ENCODE results near the gene PKP1.

Gene PKP1

GRCh38 chr1:201381130-201381529 is 97.8 kb downstream of the PKP1 start:
- Histone ChIP-seq H3K9ac (no peak overlapping the region), H3K4me3 (IDR thresholded peaks at IDR 0.05; ENCODE audit: insufficient read depth, low read depth, low read length) (no peak overlapping the region), H3K27ac (no peak overlapping the region)

More at GRCh38 chr1:201381130-201381529, 97.8 kb downstream of the PKP1 start:
- H3K27me3 ChIP-seq (ENCODE audit: insufficient read depth, low read depth) = peaks cover 33% of the 10 kb centered on the region
- TF ChIP-seq, protein P1, sequence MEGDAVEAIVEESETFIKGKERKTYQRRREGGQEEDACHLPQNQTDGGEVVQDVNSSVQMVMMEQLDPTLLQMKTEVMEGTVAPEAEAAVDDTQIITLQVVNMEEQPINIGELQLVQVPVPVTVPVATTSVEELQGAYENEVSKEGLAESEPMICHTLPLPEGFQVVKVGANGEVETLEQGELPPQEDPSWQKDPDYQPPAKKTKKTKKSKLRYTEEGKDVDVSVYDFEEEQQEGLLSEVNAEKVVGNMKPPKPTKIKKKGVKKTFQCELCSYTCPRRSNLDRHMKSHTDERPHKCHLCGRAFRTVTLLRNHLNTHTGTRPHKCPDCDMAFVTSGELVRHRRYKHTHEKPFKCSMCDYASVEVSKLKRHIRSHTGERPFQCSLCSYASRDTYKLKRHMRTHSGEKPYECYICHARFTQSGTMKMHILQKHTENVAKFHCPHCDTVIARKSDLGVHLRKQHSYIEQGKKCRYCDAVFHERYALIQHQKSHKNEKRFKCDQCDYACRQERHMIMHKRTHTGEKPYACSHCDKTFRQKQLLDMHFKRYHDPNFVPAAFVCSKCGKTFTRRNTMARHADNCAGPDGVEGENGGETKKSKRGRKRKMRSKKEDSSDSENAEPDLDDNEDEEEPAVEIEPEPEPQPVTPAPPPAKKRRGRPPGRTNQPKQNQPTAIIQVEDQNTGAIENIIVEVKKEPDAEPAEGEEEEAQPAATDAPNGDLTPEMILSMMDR (conservative IDR thresholded peaks at IDR 0.05; ENCODE audit: low read depth, low read length) = no peak
- H3K79me2 ChIP-seq (ENCODE audit: insufficient read depth, low read depth) = no peaks in the 10 kb centered on the region
- H3K4me1 ChIP-seq (ENCODE audit: low read depth, poor library complexity, severe bottlenecking) = no peaks in the 10 kb centered on the region
- no peaks in the 10 kb centered on the region for H4K20me1 ChIP-seq (ENCODE audit: insufficient read depth)
- H3K36me3 ChIP-seq (ENCODE audit: insufficient read depth) = no peaks in the 10 kb centered on the region
- no peak overlapping the region for H3K4me2 ChIP-seq
- no peak overlapping the region for H2AFZ ChIP-seq (ENCODE audit: low read depth)

All from KMS-11 (cell line).